ENCODE data around the gene OLFM1. TPM values are rescaled to one million over a fixed set of nuclear protein-coding genes. Genes with fewer than 3 reads are reported as not detected.

The OLFM1 gene
- total RNA-seq, 1 donor from 2014 or later: not detected

GRCh38 chr9:135154050-135154615 lies 66.7 kb downstream of the OLFM1 start:
- TF ChIP-seq CTCF (conservative IDR thresholded peaks at IDR 0.05; ENCODE audit: low read depth, low read length): no peak
- H3K4me3 ChIP-seq (ENCODE audit: low read depth, low read length): no peak overlapping the region
- no peak for DNase-seq (ENCODE audit: low read depth)

GRCh38 chr9:135155396-135155795 lies 67.9 kb downstream of the OLFM1 start:
- no peak overlapping the region for H3K4me3 ChIP-seq (ENCODE audit: low read depth, low read length)
- TF ChIP-seq CTCF (conservative IDR thresholded peaks at IDR 0.05; ENCODE audit: low read depth, low read length): no peak
- no peak for DNase-seq (ENCODE audit: low read depth)

- no peak for TF ChIP-seq CTCF (conservative IDR thresholded peaks at IDR 0.05; ENCODE audit: low read depth, low read length)
- DNase-seq (ENCODE audit: low read depth): no peak
- H3K4me3 ChIP-seq (ENCODE audit: low read depth, low read length): no peak overlapping the region
These were observed 69.3 kb downstream of the OLFM1 start for GRCh38 chr9:135156525-135157510.

- no peak for TF ChIP-seq CTCF (conservative IDR thresholded peaks at IDR 0.05; ENCODE audit: low read depth, low read length)
- H3K4me3 ChIP-seq (ENCODE audit: low read depth, low read length): no peak overlapping the region
- no peak for DNase-seq (ENCODE audit: low read depth)
These were observed 70.5 kb downstream of the OLFM1 start for GRCh38 chr9:135157856-135158563.

GRCh38 chr9:135158564-135158937 lies 71.1 kb downstream of the OLFM1 start:
- H3K4me3 ChIP-seq (ENCODE audit: low read depth, low read length): no peak overlapping the region
- no peak for DNase-seq (ENCODE audit: low read depth)
- TF ChIP-seq CTCF (conservative IDR thresholded peaks at IDR 0.05; ENCODE audit: low read depth, low read length): no peak

GRCh38 chr9:135159801-135160200 lies 72.3 kb downstream of the OLFM1 start:
- H3K4me3 ChIP-seq (ENCODE audit: low read depth, low read length): no peak overlapping the region
- DNase-seq (ENCODE audit: low read depth): no peak
- TF ChIP-seq CTCF (conservative IDR thresholded peaks at IDR 0.05; ENCODE audit: low read depth, low read length): no peak

Measured in epithelial cell of proximal tubule (primary cell).